Cardiac muscle cell (in vitro differentiated cells and primary cell): Measurements from ENCODE around the gene SPTSSB. TPM values are rescaled to one million over a fixed set of nuclear protein-coding genes. Genes with fewer than 3 reads are reported as not detected.

Experiments used
- DNase-seq, 2 donors: peaks; one replicate each; pipeline versions ENCODE4 v3.0.0 to v3.0.0-alpha.2; 2010 to 2017; ENCODE audit warnings: low read depth in 1 of 2, low spot score in 1 of 2
- H3K27ac ChIP-seq: fragments of 200-600 bp; sonication (generic); 2 replicates; pipeline ENCODE4 v1.5.1; 2016
- H3K27me3 ChIP-seq: fragments of 200-600 bp; sonication (generic); 2 replicates; pipeline ENCODE4 v1.6.0; 2016; ENCODE audit warnings: control low read depth
- H3K36me3 ChIP-seq: fragments of 200-600 bp; sonication (generic); 2 replicates; pipeline ENCODE4 v1.5.1; 2016; ENCODE audit warnings: control low read depth
- H3K4me1 ChIP-seq: fragments of 200-600 bp; sonication (generic); 2 replicates; pipeline ENCODE4 v1.8.1; 2017; ENCODE audit warnings: low read depth, mild to moderate bottlenecking, mixed run types
- H3K4me3 ChIP-seq: fragments of 200-600 bp; sonication (generic); 2 replicates; pipeline ENCODE4 v1.5.1; 2016; ENCODE audit warnings: mild to moderate bottlenecking
- H3K9me3 ChIP-seq: fragments of 200-600 bp; sonication (generic); 2 replicates; pipeline ENCODE4 v1.5.1; 2017; ENCODE audit warnings: low read depth, mild to moderate bottlenecking, control low read depth
- CTCF ChIP-seq: IDR thresholded peaks from 2 replicates; pipeline ENCODE4 v1.5.1; 2012; ENCODE audit warnings: low read depth, mild to moderate bottlenecking, low read length
- polyA plus RNA-seq: library from polyadenylated mRNA; unstranded; fragments of >200 nt; fragmentation: Nextera tagmentation; extraction: Ambion mirVana; gene quantifications from 2 replicates; pipeline ENCODE4 v1.2.1, GENCODE V29; 2016
- total RNA-seq: library from RNA; depleted of rRNA; stranded (reverse); fragments of >200 nt; gene quantifications from 2 replicates; pipeline ENCODE4 v1.2.3, GENCODE V29; 2016

The SPTSSB gene
- 0.32 TPM in 1 of 2 replicates, not detected in the other for total RNA-seq
- polyA plus RNA-seq = 0.42 TPM in 1 of 2 replicates, not detected in the other

GRCh38 chr3:161371441-161372320 lies at the start of gene SPTSSB:
SPTSSB (minus strand) TSS chr3:161371517; CDS start chr3:161346323, 25,194 bp downstream.
- TF ChIP-seq CTCF = no peak
- DNase-seq = peak; percentile 19 to 56
- Histone ChIP-seq H3K27ac (no peak within 1 kb of the TSS), H3K36me3 (no peaks in the 10 kb centered on the region), H3K4me3 (peak within 1 kb of the TSS; percentile 42), H3K27me3 (peaks cover 52% of the 10 kb centered on the region), H3K4me1 (no peaks in the 10 kb centered on the region), H3K9me3 (no peaks in the 10 kb centered on the region)

GRCh38 chr3:161420746-161421145 lies 49.4 kb upstream of the SPTSSB start:
- Histone ChIP-seq H3K27ac (no peak overlapping the region), H3K4me1 (peaks cover 8% of the 10 kb centered on the region), H3K36me3 (no peaks in the 10 kb centered on the region), H3K9me3 (no peaks in the 10 kb centered on the region), H3K27me3 (no peaks in the 10 kb centered on the region), H3K4me3 (no peak overlapping the region)
- no peak for TF ChIP-seq CTCF
- no peak for DNase-seq

- no peak for DNase-seq
- no peak for TF ChIP-seq CTCF
- Histone ChIP-seq H3K9me3 (no peaks in the 10 kb centered on the region), H3K4me1 (peaks cover 8% of the 10 kb centered on the region), H3K27me3 (no peaks in the 10 kb centered on the region), H3K36me3 (no peaks in the 10 kb centered on the region), H3K27ac (no peak overlapping the region), H3K4me3 (no peak overlapping the region)
Measured at GRCh38 chr3:161419555-161420333, 48.4 kb upstream of the SPTSSB start.

GRCh38 chr3:161415506-161416231 lies 44.4 kb upstream of the SPTSSB start:
- Histone ChIP-seq H3K27me3 (no peaks in the 10 kb centered on the region), H3K4me3 (no peak overlapping the region), H3K4me1 (no peaks in the 10 kb centered on the region), H3K36me3 (no peaks in the 10 kb centered on the region), H3K9me3 (no peaks in the 10 kb centered on the region), H3K27ac (no peak overlapping the region)
- DNase-seq = peak in 1 of 2 donors; percentile 86
- no peak for TF ChIP-seq CTCF

GRCh38 chr3:161414907-161415306 lies 43.6 kb upstream of the SPTSSB start:
- no peak overlapping the region for H3K4me3 ChIP-seq
- no peaks in the 10 kb centered on the region for H3K4me1 ChIP-seq
- no peaks in the 10 kb centered on the region for H3K27me3 ChIP-seq
- no peaks in the 10 kb centered on the region for H3K36me3 ChIP-seq
- DNase-seq = no peak
- no peaks in the 10 kb centered on the region for H3K9me3 ChIP-seq
- H3K27ac ChIP-seq = no peak overlapping the region
- no peak for TF ChIP-seq CTCF
